A549 (cell line): ENCODE results near the gene SREBF1. TPM values are rescaled to one million over a fixed set of nuclear protein-coding genes. Genes with fewer than 3 reads are reported as not detected.

ENCODE experiments used
- ATAC-seq, 2 experiments: fragments of 200-7000 bp in 1 of 2; fragments of >200 bp in 1 of 2; cut with Nextera tagmentation in 1 of 2; cut with Tn5 transposase in 1 of 2; 3 replicates each; pipeline versions ENCODE4 v1.8.0 to v1.9.1; 2018 to 2020; ENCODE audit warnings: mild to moderate bottlenecking in 1 of 2, moderate library complexity in 1 of 2
- CTCF ChIA-PET: fragments of 300-600 bp; sonication (Branson Sonifier 250); formaldehyde crosslinking; extraction: SDS; loops from one replicate; lab custom pipeline; 2021; ENCODE audit warnings: antibody characterized with exemption, inconsistent platforms; lab: Yijun Ruan, JAX
- POLR2A ChIA-PET: fragments of 350-600 bp; formaldehyde crosslinking; extraction: SDS; loops from one replicate; lab custom pipeline; 2021; ENCODE audit warnings: antibody characterized with exemption, inconsistent platforms; lab: Yijun Ruan, JAX
- DNase-seq, 2 experiments: peaks; one replicate each; pipeline versions ENCODE4 v3.0.0 to v3.0.0-alpha.2; 2011 to 2016; ENCODE audit warnings: low read depth in 1 of 2, low spot score in 1 of 2
- FAIRE-seq: peaks from 2 replicates; lab custom pipeline; 2011; peaks lifted over from hg19 to GRCh38; lab: Jason Lieb, UNC
- H3K27ac ChIP-seq, 2 experiments: fragments of >200 bp; sonication (Bioruptor Twin); formaldehyde crosslinking; 3 replicates each; pipeline ENCODE4 v1.5.1; 2016 to 2017
- H3K4me1 ChIP-seq: fragments of >200 bp; sonication (Bioruptor Twin); formaldehyde crosslinking; 3 replicates; pipeline ENCODE4 v1.6.1; 2016
- H3K4me2 ChIP-seq: fragments of >200 bp; sonication (Bioruptor Twin); formaldehyde crosslinking; 3 replicates; pipeline ENCODE4 v1.6.1; 2016
- H3K4me3 ChIP-seq: fragments of >200 bp; sonication (Bioruptor Twin); formaldehyde crosslinking; 3 replicates; pipeline ENCODE4 v1.5.1; 2016
- H3K9me3 ChIP-seq: fragments of >200 bp; sonication (Bioruptor Twin); formaldehyde crosslinking; 3 replicates; pipeline ENCODE4 v1.6.1; 2016
- CBX2 ChIP-seq: fragments of 200-600 bp; sonication (generic); IDR thresholded peaks from 2 replicates; pipeline ENCODE4 v1.6.1; 2016; ENCODE audit warnings: low read depth, mild to moderate bottlenecking, borderline replicate concordance
- CBX8 ChIP-seq: fragments of 200-600 bp; sonication (generic); IDR thresholded peaks from 2 replicates; pipeline ENCODE4 v1.6.1; 2016
- CHD4 ChIP-seq: fragments of 200-600 bp; sonication (generic); IDR thresholded peaks from 2 replicates; pipeline ENCODE4 v1.6.1; 2016; ENCODE audit warnings: antibody characterized with exemption, mild to moderate bottlenecking, borderline replicate concordance
- EHF ChIP-seq: fragments of 250-450 bp; sonication (Bioruptor Pico); IDR thresholded peaks from 2 replicates; pipeline ENCODE4 v1.5.0; 2020; ENCODE audit warnings: mild to moderate bottlenecking
- EP300 ChIP-seq, 2 experiments: fragments of >200 bp; sonication (Bioruptor Twin); formaldehyde crosslinking; IDR thresholded peaks; 2 replicates in 1 of 2; 3 replicates in 1 of 2; pipeline ENCODE4 v1.6.1; 2016 to 2017
- FOXS1 ChIP-seq: fragments of 250-450 bp; sonication (Bioruptor Pico); IDR thresholded peaks from 2 replicates; pipeline ENCODE4 v1.5.0; 2020; ENCODE audit warnings: mild to moderate bottlenecking, moderate library complexity
- JUN ChIP-seq, 2 experiments: fragments of >200 bp; sonication (Bioruptor Twin); formaldehyde crosslinking; IDR thresholded peaks; 2 replicates in 1 of 2; 3 replicates in 1 of 2; pipeline ENCODE4 v1.6.1; 2016 to 2017
- JUNB ChIP-seq: fragments of >200 bp; sonication (Bioruptor Twin); formaldehyde crosslinking; IDR thresholded peaks from 2 replicates; pipeline ENCODE4 v1.6.1; 2016
- KDM5A ChIP-seq: fragments of 200-600 bp; sonication (generic); IDR thresholded peaks from 2 replicates; pipeline ENCODE4 v1.6.1; 2016; ENCODE audit warnings: antibody characterized with exemption, mild to moderate bottlenecking
- MAFK ChIP-seq: fragments of 450-650 bp; IDR thresholded peaks from 2 replicates; pipeline ENCODE4 v1.6.1; 2014; ENCODE audit not compliant: partially characterized antibody
- PHF8 ChIP-seq: fragments of 200-600 bp; sonication (generic); IDR thresholded peaks from 2 replicates; pipeline ENCODE4 v1.6.1; 2016; ENCODE audit warnings: low read depth, mild to moderate bottlenecking, antibody characterized with exemption, moderate library complexity, borderline replicate concordance
- POLR2A ChIP-seq: IDR thresholded peaks from 2 replicates; pipeline ENCODE4 v1.6.1; 2012; ENCODE audit warnings: mild to moderate bottlenecking, low read length
- POLR2AphosphoS2 ChIP-seq: conservative IDR thresholded peaks from 2 replicates; pipeline ENCODE4 v1.6.1; 2012; ENCODE audit warnings: low read length, improper control_type of control experiment, inconsistent platforms
- RAD21 ChIP-seq, 2 experiments: fragments of >200 bp in 1 of 2; sonication (Bioruptor Twin) in 1 of 2; formaldehyde crosslinking in 1 of 2; IDR thresholded peaks in 1 of 2; conservative IDR thresholded peaks in 1 of 2; 2 replicates in 1 of 2; 3 replicates in 1 of 2; pipeline ENCODE4 v1.6.1; 2012 to 2018; ENCODE audit warnings: inconsistent platforms in 1 of 2
- RARB ChIP-seq: fragments of 250-450 bp; sonication (Bioruptor Pico); IDR thresholded peaks from 2 replicates; pipeline ENCODE4 v1.8.0; 2021; ENCODE audit warnings: mild to moderate bottlenecking, moderate library complexity
- RNF2 ChIP-seq: fragments of 200-600 bp; sonication (generic); IDR thresholded peaks from 2 replicates; pipeline ENCODE4 v1.6.1; 2016; ENCODE audit warnings: low read depth, mild to moderate bottlenecking, antibody characterized with exemption, moderate library complexity, borderline replicate concordance
- SMC3 ChIP-seq: fragments of >200 bp; sonication (Bioruptor Twin); formaldehyde crosslinking; IDR thresholded peaks from 3 replicates; pipeline ENCODE4 v1.6.1; 2018; ENCODE audit warnings: inconsistent platforms
- TP53 ChIP-seq: fragments of 250-450 bp; sonication (Bioruptor Pico); IDR thresholded peaks from 2 replicates; pipeline ENCODE4 v1.5.0; 2021; ENCODE audit warnings: mild to moderate bottlenecking, moderate library complexity
- ZFP36 ChIP-seq: fragments of 450-650 bp; IDR thresholded peaks from 2 replicates; pipeline ENCODE4 v1.6.1; 2014; ENCODE audit warnings: borderline replicate concordance; ENCODE audit not compliant: partially characterized antibody
- WGBS: methylation state at CpG from one replicate; pipeline ENCODE4 v1.1.6; 2017; ENCODE audit errors: missing lambda C conversion rate; 5-methylcytosine and 5-hydroxymethylcytosine counted together
- polyA plus RNA-seq, 4 experiments: library from polyadenylated mRNA; depleted of rRNA in 3 of 4; stranded (reverse); fragments of >200 nt; fragmentation: RNase III in 1 of 4; extraction: RNeasy Plus Mini Kit Qiagen cat#74134 plus additional on column Dnase treatment in 1 of 4; gene quantifications; 2 replicates in 3 of 4; 3 replicates in 1 of 4; pipeline ENCODE4 v1.2.3, GENCODE V29; 2011 to 2017
- TF ChIP-seq, protein P1 (sequence below): fragments of >200 bp; sonication (Bioruptor Twin); formaldehyde crosslinking; IDR thresholded peaks from 3 replicates; pipeline ENCODE4 v1.6.1; 2016
- TF ChIP-seq, protein P2 (sequence below): fragments of 250-450 bp; sonication (Bioruptor Pico); IDR thresholded peaks from 2 replicates; pipeline ENCODE4 v1.5.0; 2020; ENCODE audit warnings: low read depth, mild to moderate bottlenecking, moderate library complexity
- TF ChIP-seq, protein P3 (sequence below): IDR thresholded peaks from 2 replicates; pipeline ENCODE4 v1.6.1; 2012; ENCODE audit warnings: low read depth, borderline replicate concordance

SREBF1 gene
- polyA plus RNA-seq, 2 of the 4 experiments (the other 2 are of a cell fraction): 47.4 to 159 TPM

DNA sequence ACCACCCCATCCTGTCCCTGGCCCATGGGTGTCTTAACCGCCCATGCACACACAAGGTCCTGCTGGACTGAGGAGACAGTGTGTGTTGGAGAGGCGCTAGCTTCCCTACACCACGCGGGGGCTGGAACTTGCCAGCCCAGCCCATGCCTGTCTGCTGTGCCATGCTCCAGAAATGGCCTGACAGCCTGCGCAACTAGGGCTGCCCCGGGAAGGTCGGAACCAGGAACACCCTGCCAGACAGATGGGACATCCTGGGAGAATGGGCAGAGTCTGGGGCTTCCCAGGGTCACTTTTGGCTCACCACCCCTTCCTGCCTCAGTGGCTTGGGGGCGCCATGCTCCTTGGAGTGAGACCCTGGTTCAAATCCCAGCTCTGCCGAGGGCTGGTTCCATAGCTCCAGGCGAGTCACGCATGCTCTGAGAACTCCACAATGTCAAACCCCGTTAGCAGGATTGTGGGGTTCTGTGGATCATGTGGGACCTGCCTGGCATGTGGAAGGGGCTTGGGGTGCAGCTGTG, 36.2 kb downstream of the SREBF1 start:
- DNase-seq (no peak), ATAC-seq (peak in 1 of 2 experiments; percentile 7; a peak in 2 of 6 replicates), FAIRE-seq (no peak)
- H3K4me3 ChIP-seq: no peak overlapping the region
- ChIA-PET POLR2A (no interaction called here), CTCF (interaction anchor here (0.6 to 4.3 kb wide), 10 partner anchors 11 to 173 kb away, joined by 3 to 46 read pairs (median 4); partner anchors contain the start of gene DRC3)
- 89% methylated on average over 12 of the region's 12 CpGs for WGBS
- TF ChIP-seq, protein P1, sequence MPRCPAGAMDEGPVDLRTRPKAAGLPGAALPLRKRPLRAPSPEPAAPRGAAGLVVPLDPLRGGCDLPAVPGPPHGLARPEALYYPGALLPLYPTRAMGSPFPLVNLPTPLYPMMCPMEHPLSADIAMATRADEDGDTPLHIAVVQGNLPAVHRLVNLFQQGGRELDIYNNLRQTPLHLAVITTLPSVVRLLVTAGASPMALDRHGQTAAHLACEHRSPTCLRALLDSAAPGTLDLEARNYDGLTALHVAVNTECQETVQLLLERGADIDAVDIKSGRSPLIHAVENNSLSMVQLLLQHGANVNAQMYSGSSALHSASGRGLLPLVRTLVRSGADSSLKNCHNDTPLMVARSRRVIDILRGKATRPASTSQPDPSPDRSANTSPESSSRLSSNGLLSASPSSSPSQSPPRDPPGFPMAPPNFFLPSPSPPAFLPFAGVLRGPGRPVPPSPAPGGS: no peak
- peak in 1 of 2 experiments; percentile 17; a peak in 1 of 5 replicates for TF ChIP-seq RAD21 (conservative IDR thresholded peaks at IDR 0.05 in 1 of 2, IDR thresholded peaks at IDR 0.05 in 1 of 2)
- TF ChIP-seq, all 56 proteins: peak for 1
- Histone ChIP-seq H3K4me1 (no peaks in the 10 kb centered on the region), H3K4me2 (no peak overlapping the region), H3K9me3 (no peaks in the 10 kb centered on the region), H3K27ac (no peak overlapping the region)

DNA sequence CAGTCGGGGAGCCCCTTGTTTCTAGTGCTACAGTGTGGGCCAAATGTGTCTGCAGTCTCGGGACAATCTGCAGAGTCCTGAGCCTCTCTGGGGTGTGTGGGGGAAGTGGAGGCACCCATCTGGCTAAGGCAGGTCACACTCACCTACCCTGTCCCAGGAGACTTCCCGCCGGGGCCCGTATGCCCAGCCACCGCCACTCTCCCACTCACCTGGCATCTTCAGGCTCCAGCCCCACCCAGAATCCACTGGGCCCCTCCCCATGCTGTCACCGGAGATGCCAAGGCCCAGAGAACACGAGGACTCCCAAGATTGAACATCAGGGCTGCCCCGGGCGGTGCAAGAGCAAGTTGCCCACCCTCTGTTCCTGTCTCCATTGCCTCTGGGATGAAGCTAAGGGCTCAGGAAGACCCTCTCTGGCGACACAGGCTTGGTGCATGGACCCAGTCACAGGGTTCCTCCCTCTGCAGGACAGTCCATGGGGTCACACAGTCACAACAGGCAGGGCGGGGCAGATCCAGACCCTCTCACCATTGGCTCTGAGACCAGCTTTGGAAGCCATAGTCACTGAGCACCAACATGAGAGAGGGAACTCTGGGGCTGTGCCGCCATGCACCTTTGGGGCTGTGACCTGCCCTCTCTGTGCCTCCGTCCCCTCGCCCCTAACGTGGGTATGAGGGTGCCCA, 38.1 kb downstream of the SREBF1 start:
- peak; percentile 8 to 9; a peak in 3 of 6 replicates for ATAC-seq
- 88% methylated on average over 16 of the region's 16 CpGs for WGBS
- CTCF ChIA-PET: interaction anchor here (0.7 to 1.9 kb wide), 3 partner anchors 13 to 70 kb away, joined by 3 to 4 read pairs (median 4); no protein-coding TSS in a partner anchor
- POLR2A ChIA-PET: no interaction called here
- Histone ChIP-seq H3K9me3 (no peaks in the 10 kb centered on the region), H3K4me3 (no peak overlapping the region), H3K4me1 (no peaks in the 10 kb centered on the region), H3K27ac (no peak overlapping the region), H3K4me2 (no peak overlapping the region)
- TF ChIP-seq, protein P2, sequence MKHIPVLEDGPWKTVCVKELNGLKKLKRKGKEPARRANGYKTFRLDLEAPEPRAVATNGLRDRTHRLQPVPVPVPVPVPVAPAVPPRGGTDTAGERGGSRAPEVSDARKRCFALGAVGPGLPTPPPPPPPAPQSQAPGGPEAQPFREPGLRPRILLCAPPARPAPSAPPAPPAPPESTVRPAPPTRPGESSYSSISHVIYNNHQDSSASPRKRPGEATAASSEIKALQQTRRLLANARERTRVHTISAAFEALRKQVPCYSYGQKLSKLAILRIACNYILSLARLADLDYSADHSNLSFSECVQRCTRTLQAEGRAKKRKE: no peak
- TF ChIP-seq JUNB: no peak
- no peak for TF ChIP-seq CBX2
- no peak for TF ChIP-seq SMC3
- no peak for TF ChIP-seq POLR2AphosphoS2
- TF ChIP-seq EHF (CRISPR knock-in tag): no peak
- TF ChIP-seq JUN (IDR thresholded peaks at IDR 0.05): no peak
- TF ChIP-seq RARB: no peak
- TF ChIP-seq RNF2: no peak
- no peak for TF ChIP-seq ZFP36
- no peak for TF ChIP-seq CHD4
- no peak for TF ChIP-seq TP53
- TF ChIP-seq POLR2A: no peak
- no peak for TF ChIP-seq MAFK
- no peak for TF ChIP-seq KDM5A
- no peak for TF ChIP-seq FOXS1 (CRISPR knock-in tag)
- no peak for TF ChIP-seq EP300 (IDR thresholded peaks at IDR 0.05)
- TF ChIP-seq CBX8: no peak
- TF ChIP-seq, protein P3, sequence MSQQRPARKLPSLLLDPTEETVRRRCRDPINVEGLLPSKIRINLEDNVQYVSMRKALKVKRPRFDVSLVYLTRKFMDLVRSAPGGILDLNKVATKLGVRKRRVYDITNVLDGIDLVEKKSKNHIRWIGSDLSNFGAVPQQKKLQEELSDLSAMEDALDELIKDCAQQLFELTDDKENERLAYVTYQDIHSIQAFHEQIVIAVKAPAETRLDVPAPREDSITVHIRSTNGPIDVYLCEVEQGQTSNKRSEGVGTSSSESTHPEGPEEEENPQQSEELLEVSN: no peak
- no peak for TF ChIP-seq PHF8
- FAIRE-seq: no peak
- no peak for DNase-seq
